Spleen (tissue), 11 donors: Measurements from ENCODE around the gene GRN. TPM values are rescaled to one million over a fixed set of nuclear protein-coding genes. Genes with fewer than 3 reads are reported as not detected.

Experiments used
- DNase-seq: peaks from one replicate; pipeline ENCODE4 v3.0.0-alpha.2; 2020
- H3K27ac ChIP-seq, 8 donors: fragments of 200-600 bp; sonication (generic) in 7 of 8; 1 replicate in 4 of 8; 2 replicates in 4 of 8; pipeline versions ENCODE4 v1.5.0 to v1.8.0; 2016 to 2021; ENCODE audit warnings: inconsistent platforms in 4 of 8, mild to moderate bottlenecking in 4 of 8, moderate library complexity in 1 of 8
- H3K27me3 ChIP-seq, 7 donors: fragments of 200-600 bp; sonication (generic) in 6 of 7; replicated peaks in 1 of 7; 1 replicate in 4 of 7; 2 replicates in 3 of 7; pipeline versions ENCODE4 v1.5.0 to v1.8.0; 2016 to 2021; ENCODE audit warnings: inconsistent platforms in 3 of 7, mild to moderate bottlenecking in 1 of 7
- H3K36me3 ChIP-seq, 6 donors: fragments of 200-600 bp; sonication (generic) in 5 of 6; 1 replicate in 4 of 6; 2 replicates in 2 of 6; pipeline versions ENCODE4 v1.5.0 to v1.8.0; 2016 to 2021; ENCODE audit warnings: inconsistent platforms in 2 of 6
- H3K4me1 ChIP-seq, 6 donors: fragments of 200-600 bp; sonication (generic) in 5 of 6; 1 replicate in 3 of 6; 2 replicates in 3 of 6; pipeline versions ENCODE4 v1.5.0 to v1.8.0; 2016 to 2021; ENCODE audit warnings: inconsistent platforms in 3 of 6
- H3K4me3 ChIP-seq, 8 donors: fragments of 200-600 bp; sonication (generic) in 7 of 8; 1 replicate in 4 of 8; 2 replicates in 4 of 8; pipeline versions ENCODE4 v1.5.0 to v1.8.0; 2016 to 2021; ENCODE audit warnings: inconsistent platforms in 4 of 8, mild to moderate bottlenecking in 4 of 8, moderate library complexity in 2 of 8
- H3K9me3 ChIP-seq, 8 donors: fragments of 200-600 bp; sonication (generic) in 7 of 8; 1 replicate in 4 of 8; 2 replicates in 4 of 8; pipeline versions ENCODE4 v1.5.0 to v1.8.0; 2016 to 2021; ENCODE audit warnings: inconsistent platforms in 4 of 8
- POLR2A ChIP-seq, 3 donors: fragments of 450-650 bp; IDR thresholded peaks; one replicate each; pipeline ENCODE4 v1.5.1; 2017; ENCODE audit warnings: antibody characterized with exemption in 3 of 3, mild to moderate bottlenecking in 1 of 3
- POLR2AphosphoS5 ChIP-seq, 3 donors: sonication (generic); formaldehyde crosslinking; IDR thresholded peaks; one replicate each; pipeline ENCODE4 v1.5.1; 2017; ENCODE audit warnings: antibody characterized with exemption in 3 of 3
- WGBS, 5 donors: extraction: QIAGEN DNeasy Blood & Tissue Kit in 3 of 5; methylation state at CpG; one replicate each; pipeline versions ENCODE4 v1.1.5 to v1.1.7; 2013 to 2018; 5-methylcytosine and 5-hydroxymethylcytosine counted together
- intact Hi-C: fragments of 100-400 bp; cut with DNase I; formaldehyde crosslinking; loops from one replicate; pipeline ENCODE4 v1.15.0; 2023; ENCODE audit warnings: low total_unique reads
- polyA plus RNA-seq, 3 donors: library from polyadenylated mRNA; stranded (reverse); fragments of 200-250 nt; gene quantifications; one replicate each; pipeline ENCODE4 v1.2.1, GENCODE V29; 2013
- total RNA-seq, 7 donors: library from RNA; depleted of rRNA in 3 of 7; stranded (reverse); fragments of >200 nt in 3 of 7; fragmentation: NEBNext Ultra II Directional in 4 of 7; extraction: Animal tissue kit (Norgen Biotek cat#: 25700) in 4 of 7; gene quantifications; one replicate each; pipeline versions ENCODE4 v1.1.0 to v1.2.1, GENCODE V29; 2016 to 2021
- TF ChIP-seq, protein P1 (sequence below), 11 experiments: fragments of 200-600 bp in 7 of 11; fragments of 450-650 bp in 4 of 11; sonication (generic) in 4 of 11; IDR thresholded peaks in 8 of 11; conservative IDR thresholded peaks in 3 of 11; 1 replicate in 7 of 11; 2 replicates in 4 of 11; pipeline versions ENCODE4 v1.4.0 to v1.8.0; 2016 to 2021; ENCODE audit warnings: antibody characterized with exemption in 11 of 11, inconsistent platforms in 4 of 11, mild to moderate bottlenecking in 1 of 11
- donor health status: healthy with polysubstance abuse.
- donor health status: DM: no; HTN: no; CAD: no; lungs with moderate emphysema.
- donor health status: DM: no; HTN: no; CAD: no.
- donor health status: Bipolar disorder and iron deficiency.
- donor health status: healthy.
- donor health status: DM: no; HTN: no; CAD: no.
- donor health status: DM: yes; HTN: yes; CAD: no.

Gene GRN
- total and polyA plus RNA-seq, 10 donors, result 135 to 896 (median 512) TPM

DNA sequence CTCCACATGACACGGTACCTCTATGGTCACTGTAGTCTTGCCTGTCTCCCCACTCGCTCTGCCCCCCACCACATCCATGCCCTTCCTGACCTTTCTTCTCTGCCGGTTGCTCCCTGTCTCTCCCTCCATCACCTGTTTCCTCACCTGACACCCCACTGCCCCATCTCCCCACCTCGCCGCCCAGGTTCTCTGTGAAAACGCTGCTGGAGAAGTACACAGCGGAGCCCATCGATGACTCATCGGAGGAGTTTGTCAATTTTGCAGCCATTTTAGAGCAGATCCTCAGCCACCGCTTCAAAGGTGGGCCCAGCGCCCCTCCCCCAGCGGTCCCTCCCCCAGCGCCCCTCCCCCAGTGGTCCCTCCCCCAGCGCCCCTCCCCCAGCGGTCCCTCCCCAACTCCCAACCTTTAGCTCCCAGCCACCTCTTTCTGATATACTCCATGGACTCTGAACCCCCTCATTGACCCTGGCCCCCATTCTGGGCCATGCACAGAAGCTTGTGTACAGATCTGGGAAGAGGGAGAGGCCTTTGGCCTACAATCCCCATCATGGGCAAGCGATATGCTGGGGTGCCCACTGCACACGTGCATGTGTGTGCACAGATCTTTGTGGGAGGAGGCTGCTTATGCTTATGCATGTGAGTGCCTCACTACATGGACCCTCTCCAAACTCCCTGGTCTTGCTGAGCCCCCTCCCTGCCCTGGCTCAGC lies 32.6 kb upstream of the GRN start:
- 70 to 80% (median 73%) methylated on average over 14 to 17 of the region's 17 CpGs for WGBS, 5 donors
- H3K4me1 ChIP-seq, result peaks cover 18 to 48% (median 35%) of the 10 kb centered on the region in 6 donors
- no peak overlapping the region for H3K4me3 ChIP-seq
- no peak for TF ChIP-seq POLR2A (IDR thresholded peaks at IDR 0.05)
- TF ChIP-seq POLR2AphosphoS5 (IDR thresholded peaks at IDR 0.05), result no peak
- TF ChIP-seq, protein P1, sequence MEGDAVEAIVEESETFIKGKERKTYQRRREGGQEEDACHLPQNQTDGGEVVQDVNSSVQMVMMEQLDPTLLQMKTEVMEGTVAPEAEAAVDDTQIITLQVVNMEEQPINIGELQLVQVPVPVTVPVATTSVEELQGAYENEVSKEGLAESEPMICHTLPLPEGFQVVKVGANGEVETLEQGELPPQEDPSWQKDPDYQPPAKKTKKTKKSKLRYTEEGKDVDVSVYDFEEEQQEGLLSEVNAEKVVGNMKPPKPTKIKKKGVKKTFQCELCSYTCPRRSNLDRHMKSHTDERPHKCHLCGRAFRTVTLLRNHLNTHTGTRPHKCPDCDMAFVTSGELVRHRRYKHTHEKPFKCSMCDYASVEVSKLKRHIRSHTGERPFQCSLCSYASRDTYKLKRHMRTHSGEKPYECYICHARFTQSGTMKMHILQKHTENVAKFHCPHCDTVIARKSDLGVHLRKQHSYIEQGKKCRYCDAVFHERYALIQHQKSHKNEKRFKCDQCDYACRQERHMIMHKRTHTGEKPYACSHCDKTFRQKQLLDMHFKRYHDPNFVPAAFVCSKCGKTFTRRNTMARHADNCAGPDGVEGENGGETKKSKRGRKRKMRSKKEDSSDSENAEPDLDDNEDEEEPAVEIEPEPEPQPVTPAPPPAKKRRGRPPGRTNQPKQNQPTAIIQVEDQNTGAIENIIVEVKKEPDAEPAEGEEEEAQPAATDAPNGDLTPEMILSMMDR (IDR thresholded peaks at IDR 0.05 in 8 of 11, conservative IDR thresholded peaks at IDR 0.05 in 3 of 11), result no peak
- no peak overlapping the region for H3K27ac ChIP-seq
- no peaks in the 10 kb centered on the region for H3K36me3 ChIP-seq
- DNase-seq, result no peak
- H3K9me3 ChIP-seq, result no peaks in the 10 kb centered on the region
- intact Hi-C loops, result no loop called here
- H3K27me3 ChIP-seq, result peaks cover 0 to 87% (median 40%) of the 10 kb centered on the region in 7 donors

DNA sequence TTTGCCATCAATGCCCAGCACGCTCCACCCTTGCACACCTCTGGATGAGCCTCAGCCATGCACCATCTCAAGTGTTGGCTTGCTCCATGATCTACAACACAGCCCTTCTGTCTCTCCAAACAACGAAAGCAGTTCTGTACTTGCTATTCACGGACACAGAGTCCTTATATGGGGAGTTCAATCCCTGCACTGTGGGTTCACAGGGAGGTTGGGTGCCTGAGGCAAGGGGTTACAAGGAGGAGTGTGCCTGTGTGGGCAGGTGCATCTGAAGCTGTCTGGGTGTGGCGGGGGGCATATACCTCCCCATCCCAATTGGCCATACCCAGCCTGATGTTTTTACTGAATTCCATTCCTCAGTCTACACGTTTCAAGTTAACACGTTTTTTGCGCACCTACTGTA lies 31.1 kb upstream of the GRN start:
- Histone ChIP-seq H3K36me3 (peaks cover 0 to 4% (median 2%) of the 10 kb centered on the region in 6 donors), H3K4me3 (no peak overlapping the region), H3K27ac (no peak overlapping the region), H3K27me3 (peaks cover 0 to 80% (median 33%) of the 10 kb centered on the region in 7 donors), H3K4me1 (peaks cover 4 to 42% (median 20%) of the 10 kb centered on the region in 6 donors), H3K9me3 (no peaks in the 10 kb centered on the region)
- intact Hi-C loops, result no loop called here
- WGBS, 5 donors, result 83 to 92% (median 85%) methylated on average over 7 of the region's 7 CpGs
- DNase-seq, result no peak
- TF ChIP-seq, protein P1 (IDR thresholded peaks at IDR 0.05 in 8 of 11, conservative IDR thresholded peaks at IDR 0.05 in 3 of 11), result no peak
- no peak for TF ChIP-seq POLR2A (IDR thresholded peaks at IDR 0.05)
- no peak for TF ChIP-seq POLR2AphosphoS5 (IDR thresholded peaks at IDR 0.05)

DNA sequence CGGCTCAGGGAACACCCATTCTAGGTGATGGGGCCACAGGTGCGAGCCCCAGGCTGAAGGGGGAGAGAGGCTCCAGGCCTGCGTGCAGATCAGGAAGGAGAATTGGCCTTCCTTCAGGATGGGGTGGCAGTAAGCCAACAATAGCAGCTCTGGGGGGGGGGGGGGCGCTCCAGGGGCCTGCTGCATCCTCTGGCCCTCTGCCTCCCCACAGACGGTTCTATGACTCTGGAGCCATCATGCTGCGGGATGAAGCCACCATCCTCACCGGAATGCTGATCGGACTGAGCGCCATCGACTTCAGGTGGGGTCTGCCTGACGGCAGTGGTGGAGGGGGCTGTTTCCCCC lies 30.6 kb upstream of the GRN start:
- TF ChIP-seq POLR2AphosphoS5 (IDR thresholded peaks at IDR 0.05) (no peak), POLR2A (IDR thresholded peaks at IDR 0.05) (no peak)
- TF ChIP-seq, protein P1 (IDR thresholded peaks at IDR 0.05 in 8 of 11, conservative IDR thresholded peaks at IDR 0.05 in 3 of 11), result no peak
- Histone ChIP-seq H3K27ac (no peak overlapping the region), H3K4me3 (peak overlapping the region in 3 of 8 donors; percentile 31 to 67 (median 36)), H3K27me3 (peaks cover 0 to 75% (median 33%) of the 10 kb centered on the region in 7 donors), H3K4me1 (peaks cover 4 to 37% (median 19%) of the 10 kb centered on the region in 6 donors), H3K9me3 (no peaks in the 10 kb centered on the region), H3K36me3 (peaks cover 0 to 8% (median 5%) of the 10 kb centered on the region in 6 donors)
- no peak for DNase-seq
- 34 to 48% (median 47%) methylated on average over 10 to 11 of the region's 11 CpGs for WGBS, 5 donors
- intact Hi-C loops, result no loop called here

DNA sequence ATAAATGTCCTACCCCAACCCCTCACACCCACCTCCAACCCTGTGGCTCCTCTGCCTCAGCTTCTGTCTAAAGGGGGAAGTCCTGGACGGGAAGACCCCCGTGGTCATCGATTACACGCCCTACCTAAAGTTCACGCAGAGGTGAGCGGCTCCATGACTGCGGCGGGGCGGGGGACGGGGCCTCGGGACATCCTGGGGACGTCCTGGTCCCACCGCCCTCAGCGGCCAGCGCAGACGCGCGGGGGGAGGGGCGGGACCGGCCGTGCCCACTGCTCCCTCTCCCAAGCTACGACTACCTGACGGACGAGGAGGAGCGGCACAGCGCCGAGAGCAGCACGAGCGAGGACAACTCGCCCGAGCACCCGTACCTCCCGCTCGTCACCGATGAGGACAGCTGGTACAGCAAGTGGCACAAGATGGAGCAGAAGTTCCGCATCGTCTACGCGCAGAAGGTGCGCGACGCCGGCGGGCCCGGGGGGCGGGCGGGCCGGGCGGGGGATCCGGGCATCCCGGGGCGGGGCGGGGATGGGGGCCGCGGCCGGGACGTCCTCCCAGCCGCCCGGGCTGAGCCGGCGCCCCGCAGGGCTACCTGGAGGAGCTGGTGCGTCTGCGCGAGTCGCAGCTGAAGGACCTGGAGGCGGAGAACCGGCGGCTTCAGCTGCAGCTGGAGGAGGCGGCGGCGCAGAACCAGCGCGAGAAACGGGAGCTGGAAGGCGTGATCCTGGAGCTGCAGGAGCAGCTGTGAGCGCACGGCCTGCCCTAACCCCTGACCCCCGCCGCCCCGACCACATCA lies 30.0 kb upstream of the GRN start:
- Histone ChIP-seq H3K4me3 (peak overlapping the region in 7 of 8 donors; percentile 15 to 67 (median 30)), H3K36me3 (peaks cover 0 to 14% (median 11%) of the 10 kb centered on the region in 6 donors), H3K4me1 (peaks cover 4 to 34% (median 19%) of the 10 kb centered on the region in 6 donors), H3K27me3 (peaks cover 0 to 70% (median 33%) of the 10 kb centered on the region in 7 donors), H3K27ac (no peak overlapping the region), H3K9me3 (no peaks in the 10 kb centered on the region)
- intact Hi-C loops, result no loop called here
- TF ChIP-seq, protein P1 (IDR thresholded peaks at IDR 0.05 in 8 of 11, conservative IDR thresholded peaks at IDR 0.05 in 3 of 11), result no peak
- TF ChIP-seq POLR2A (IDR thresholded peaks at IDR 0.05), result no peak
- TF ChIP-seq POLR2AphosphoS5 (IDR thresholded peaks at IDR 0.05), result no peak
- DNase-seq, result no peak
- WGBS, 5 donors, result 1 to 2% (median 2%) methylated on average over 19 to 81 of the region's 81 CpGs
